Endothelial cell of umbilical vein (primary cell): ENCODE results near the gene NFX1. TPM values are rescaled to one million over a fixed set of nuclear protein-coding genes. Genes with fewer than 3 reads are reported as not detected.

ENCODE experiments used
- BruUV-seq: library from RNA; stranded (reverse); fragments of 400-500 nt; replicated peaks from 2 replicates; lab custom pipeline; 2021; lab: Mats Ljungman, UMichigan
- CTCF ChIA-PET: fragments of 300-600, 350-600 bp; sonication (Branson Sonifier 250); formaldehyde crosslinking; loops from one replicate; lab custom pipeline; 2021; ENCODE audit warnings: antibody characterized with exemption, inconsistent platforms; lab: Charles Lee
- POLR2A ChIA-PET: fragments of 300-600, 350-600 bp; sonication (Branson Sonifier 250); formaldehyde crosslinking; loops from one replicate; lab custom pipeline; 2021; ENCODE audit warnings: antibody characterized with exemption, inconsistent platforms; lab: Charles Lee
- DNase-seq: peaks from one replicate; pipeline ENCODE4 v3.0.0-alpha.2; 2011; ENCODE audit warnings: low read depth, low spot score
- FAIRE-seq: peaks from 2 replicates; lab custom pipeline; 2011; peaks lifted over from hg19 to GRCh38; lab: Jason Lieb, UNC
- H2AFZ ChIP-seq: 2 replicates; pipeline ENCODE4 v1.6.0; 2012; ENCODE audit warnings: low read depth, low read length, control low read depth, inconsistent platforms
- H3K27ac ChIP-seq: 2 replicates; pipeline ENCODE4 v1.5.1; 2011; ENCODE audit warnings: low read depth, mild to moderate bottlenecking, control low read depth, low read length, moderate library complexity; ENCODE audit not compliant: insufficient read depth
- H3K27me3 ChIP-seq, 2 experiments: 2 replicates each; pipeline versions ENCODE4 v1.6.0 to v1.6.1; 2011; ENCODE audit warnings: low read length in 2 of 2, mixed read lengths in 1 of 2; ENCODE audit not compliant: control insufficient read depth in 2 of 2, insufficient read depth in 2 of 2
- H3K36me3 ChIP-seq, 2 experiments: 2 replicates in 1 of 2; 3 replicates in 1 of 2; pipeline ENCODE4 v1.5.1; 2011; ENCODE audit warnings: low read length in 2 of 2, mild to moderate bottlenecking in 1 of 2, moderate library complexity in 1 of 2; ENCODE audit not compliant: control insufficient read depth in 2 of 2, insufficient read depth in 2 of 2; ENCODE audit errors: extremely low read depth in 1 of 2
- H3K4me1 ChIP-seq: 3 replicates; pipeline ENCODE4 v1.5.1; 2011; ENCODE audit warnings: mild to moderate bottlenecking, low read length; ENCODE audit not compliant: control insufficient read depth, insufficient read depth; ENCODE audit errors: extremely low read depth
- H3K4me2 ChIP-seq: 2 replicates; pipeline ENCODE4 v1.6.1; 2011; ENCODE audit warnings: low read length, control low read depth, mixed read lengths; ENCODE audit not compliant: insufficient read depth
- H3K4me3 ChIP-seq, 3 experiments: fragments of 200-600 bp in 1 of 3; sonication (generic), shearing (Covaris generic) in 1 of 3; replicated peaks in 1 of 3; 2 replicates each; pipeline ENCODE4 v1.5.1; 2011 to 2016; ENCODE audit warnings: control low read depth in 3 of 3, low read length in 3 of 3, mild to moderate bottlenecking in 2 of 3, inconsistent platforms in 1 of 3, low read depth in 1 of 3, moderate library complexity in 1 of 3; ENCODE audit not compliant: insufficient read depth in 1 of 3
- H3K79me2 ChIP-seq: 2 replicates; pipeline ENCODE4 v1.6.0; 2012; ENCODE audit warnings: low read length, inconsistent platforms; ENCODE audit not compliant: control insufficient read depth, insufficient read depth
- H3K9ac ChIP-seq: replicated peaks from 2 replicates; pipeline ENCODE3; 2011; ENCODE audit warnings: low read length, control low read depth; ENCODE audit not compliant: insufficient read depth; ENCODE audit errors: extremely low read depth
- H3K9me1 ChIP-seq: replicated peaks from 3 replicates; pipeline ENCODE4 v1.6.0; 2011; ENCODE audit warnings: mild to moderate bottlenecking, low read length; ENCODE audit not compliant: control insufficient read depth, insufficient read depth; ENCODE audit errors: extremely low read depth
- H3K9me3 ChIP-seq: replicated peaks from 2 replicates; pipeline ENCODE4 v1.5.1; 2012; ENCODE audit warnings: low read length, inconsistent platforms; ENCODE audit not compliant: control insufficient read depth, insufficient read depth
- H4K20me1 ChIP-seq: replicated peaks from 2 replicates; pipeline ENCODE3; 2011; ENCODE audit warnings: mild to moderate bottlenecking, low read length; ENCODE audit not compliant: control insufficient read depth, insufficient read depth; ENCODE audit errors: extremely low read depth
- EZH2 ChIP-seq: IDR thresholded peaks from 2 replicates; pipeline ENCODE4 v1.6.1; 2012; ENCODE audit warnings: borderline replicate concordance, low read depth, mild to moderate bottlenecking, moderate library complexity, low read length, inconsistent platforms; ENCODE audit not compliant: severe bottlenecking
- FOS ChIP-seq: IDR thresholded peaks from 2 replicates; pipeline ENCODE4 v1.6.1; 2011; ENCODE audit warnings: mild to moderate bottlenecking, low read length, moderate library complexity, borderline replicate concordance; ENCODE audit not compliant: insufficient read depth
- GATA2 ChIP-seq: IDR thresholded peaks from 2 replicates; pipeline ENCODE4 v1.7.0; 2011; ENCODE audit warnings: low read depth, mild to moderate bottlenecking, moderate library complexity, mixed read lengths, low read length; ENCODE audit not compliant: insufficient read length, insufficient read depth
- JUN ChIP-seq: IDR thresholded peaks from 2 replicates; pipeline ENCODE4 v1.6.1; 2011; ENCODE audit warnings: borderline replicate concordance, low read depth; ENCODE audit not compliant: insufficient read length, insufficient read depth
- MAX ChIP-seq: IDR thresholded peaks from 2 replicates; pipeline ENCODE4 v1.6.1; 2011; ENCODE audit not compliant: insufficient read depth, insufficient read length
- MYC ChIP-seq: IDR thresholded peaks from one replicate; pipeline ENCODE4 v1.6.1; 2011; ENCODE audit warnings: mild to moderate bottlenecking, low read depth, low read length
- POLR2A ChIP-seq: IDR thresholded peaks from 2 replicates; pipeline ENCODE4 v1.6.1; 2012; ENCODE audit warnings: low read depth, mild to moderate bottlenecking, control low read depth, low read length
- POLR2AphosphoS5 ChIP-seq: IDR thresholded peaks from 2 replicates; pipeline ENCODE4 v1.6.1; 2012; ENCODE audit warnings: low read depth, mild to moderate bottlenecking, control low read depth, low read length, moderate library complexity; ENCODE audit not compliant: insufficient read depth
- dilution Hi-C: fragments of 300-500 bp; cut with MboI; formaldehyde crosslinking; loops from one replicate; pipeline ENCODE4 v1.15.0; 2019; ENCODE audit warnings: low sequenced_read_pairs; ENCODE audit not compliant: extremely low pct_ligation_motif_present
- intact Hi-C: fragments of 100-400 bp; cut with micrococcal nuclease; formaldehyde crosslinking; loops from one replicate; pipeline ENCODE4 v1.10.0; 2022
- polyA plus RNA-seq, 4 experiments: library from polyadenylated mRNA; depleted of rRNA in 3 of 4; stranded (reverse) in 3 of 4; unstranded in 1 of 4; fragments of >200 nt; gene quantifications; 2 replicates each; pipeline versions ENCODE4 v1.2.1 to v1.2.3, GENCODE V29; 2011 to 2012; ENCODE audit warnings: missing spikeins in 1 of 4
- total RNA-seq: library from RNA; stranded (reverse); gene quantifications from 2 replicates; pipeline ENCODE4 v1.2.3, GENCODE V29; 2021
- TF ChIP-seq, protein P1 (sequence below), 2 donors: IDR thresholded peaks; 1 replicate in 1 of 2; 2 replicates in 1 of 2; pipeline ENCODE4 v1.5.1; 2011; ENCODE audit warnings: low read length in 2 of 2, mild to moderate bottlenecking in 2 of 2, moderate library complexity in 2 of 2, control low read depth in 1 of 2, inconsistent platforms in 1 of 2, low read depth in 1 of 2; ENCODE audit not compliant: insufficient read depth in 1 of 2; ENCODE audit errors: extremely low read depth in 1 of 2

The NFX1 gene
- total and polyA plus RNA-seq, 2 donors (not counting 3 experiments of a cell fraction or from before 2014, with no cell fraction given): 19.3 to 21.7 TPM

DNA sequence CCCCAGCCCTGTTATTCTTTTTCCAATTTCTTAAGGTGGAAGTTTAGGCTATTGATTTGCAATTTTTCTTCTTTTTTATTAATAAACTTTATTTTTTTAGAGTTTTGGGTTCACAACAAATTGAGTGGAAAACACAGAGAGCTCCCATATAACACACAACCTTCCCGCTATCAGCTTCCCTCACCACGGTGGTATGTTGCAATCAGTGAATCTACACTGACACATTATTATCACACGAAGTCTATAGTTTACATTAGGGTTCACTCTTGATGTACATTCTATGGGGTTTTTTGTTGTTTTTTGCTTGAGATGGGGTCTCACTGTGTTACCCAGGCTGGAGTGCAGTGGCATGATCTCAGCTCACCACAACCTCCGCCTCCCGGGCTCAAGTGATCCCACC, 4.8 kb upstream of the NFX1 start:
- Histone ChIP-seq H3K4me2 (no peak overlapping the region), H3K79me2 (no peaks in the 10 kb centered on the region), H2AFZ (no peak overlapping the region), H3K27ac (no peak overlapping the region), H3K9me1 (no peaks in the 10 kb centered on the region), H3K9me3 (no peaks in the 10 kb centered on the region), H3K4me3 (no peak overlapping the region), H3K27me3 (no peaks in the 10 kb centered on the region), H3K36me3 (peaks cover 0 to 6% of the 10 kb centered on the region in 2 experiments), H3K4me1 (peaks cover 2% of the 10 kb centered on the region), H3K9ac (no peak overlapping the region), H4K20me1 (no peaks in the 10 kb centered on the region)
- no peak for FAIRE-seq
- no TSS peak for BruUV-seq
- intact Hi-C loops (loop anchor here (5.0 kb wide), 3 partner anchors 67 to 437 kb away; partner anchors contain the start of gene AQP7), dilution Hi-C loops (no loop called here)
- no peak for DNase-seq
- ChIA-PET POLR2A (no interaction called here), CTCF (interaction anchor here (3.2 to 6.2 kb wide), 4 partner anchors 88 to 180 kb away, joined by 20 to 121 read pairs (median 47); no protein-coding TSS in a partner anchor)
- no peak for TF ChIP-seq MYC
- TF ChIP-seq POLR2AphosphoS5: no peak

- ChIA-PET CTCF (interaction anchor here (0.6 to 6.2 kb wide), 21 partner anchors 12 to 230 kb away, joined by 3 to 121 read pairs (median 6); partner anchors contain the start of gene NOL6), POLR2A (no interaction called here)
- Histone ChIP-seq H3K27ac (no peak overlapping the region), H3K79me2 (peaks cover 12% of the 10 kb centered on the region), H3K4me3 (no peak overlapping the region), H3K36me3 (no peaks in the 10 kb centered on the region), H2AFZ (no peak overlapping the region), H3K4me1 (peaks cover 8% of the 10 kb centered on the region), H3K9ac (no peak overlapping the region), H3K27me3 (no peaks in the 10 kb centered on the region), H3K9me3 (no peaks in the 10 kb centered on the region), H3K4me2 (no peak overlapping the region), H3K9me1 (no peaks in the 10 kb centered on the region), H4K20me1 (no peaks in the 10 kb centered on the region)
- no TSS peak for BruUV-seq
- intact Hi-C loops: loop anchor here (1.0 to 5.0 kb wide), 7 partner anchors 65 to 435 kb away; partner anchors contain the start of gene AQP7
- DNase-seq (peak; percentile 71), FAIRE-seq (peak; percentile 88)
- dilution Hi-C loops: no loop called here
- TF ChIP-seq MYC: no peak
- TF ChIP-seq POLR2AphosphoS5: peak; percentile 23
- TF ChIP-seq POLR2A: no peak
- TF ChIP-seq EZH2: no peak
- no peak for TF ChIP-seq MAX
- no peak for TF ChIP-seq FOS
- TF ChIP-seq, protein P1, sequence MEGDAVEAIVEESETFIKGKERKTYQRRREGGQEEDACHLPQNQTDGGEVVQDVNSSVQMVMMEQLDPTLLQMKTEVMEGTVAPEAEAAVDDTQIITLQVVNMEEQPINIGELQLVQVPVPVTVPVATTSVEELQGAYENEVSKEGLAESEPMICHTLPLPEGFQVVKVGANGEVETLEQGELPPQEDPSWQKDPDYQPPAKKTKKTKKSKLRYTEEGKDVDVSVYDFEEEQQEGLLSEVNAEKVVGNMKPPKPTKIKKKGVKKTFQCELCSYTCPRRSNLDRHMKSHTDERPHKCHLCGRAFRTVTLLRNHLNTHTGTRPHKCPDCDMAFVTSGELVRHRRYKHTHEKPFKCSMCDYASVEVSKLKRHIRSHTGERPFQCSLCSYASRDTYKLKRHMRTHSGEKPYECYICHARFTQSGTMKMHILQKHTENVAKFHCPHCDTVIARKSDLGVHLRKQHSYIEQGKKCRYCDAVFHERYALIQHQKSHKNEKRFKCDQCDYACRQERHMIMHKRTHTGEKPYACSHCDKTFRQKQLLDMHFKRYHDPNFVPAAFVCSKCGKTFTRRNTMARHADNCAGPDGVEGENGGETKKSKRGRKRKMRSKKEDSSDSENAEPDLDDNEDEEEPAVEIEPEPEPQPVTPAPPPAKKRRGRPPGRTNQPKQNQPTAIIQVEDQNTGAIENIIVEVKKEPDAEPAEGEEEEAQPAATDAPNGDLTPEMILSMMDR (IDR thresholded peaks at IDR 0.05; ENCODE audit: extremely low read depth in 1 of 2, insufficient read depth in 1 of 2, low read depth in 1 of 2, low read length in 2 of 2): peak; percentile 68 to 71
- no peak for TF ChIP-seq JUN
- TF ChIP-seq GATA2: no peak
Observed at GRCh38 chr9:33287087-33287490, 3.2 kb upstream of the NFX1 start.
